Fibroblast of pulmonary artery (primary cell): ENCODE data around the gene PPIP5K2.
A peak's percentile ranks its signal among the peaks of the same experiment; 100 is the strongest.

Experiments
- DNase-seq: peaks from one replicate; pipeline ENCODE4 v3.0.0-alpha.2; 2010; ENCODE audit warnings: low read depth
- H3K4me3 ChIP-seq: replicated peaks from 2 replicates; pipeline ENCODE4 v1.5.1; 2011; ENCODE audit warnings: low read depth, mild to moderate bottlenecking, control low read depth, low read length, moderate library complexity
- CTCF ChIP-seq: IDR thresholded peaks from 2 replicates; pipeline ENCODE4 v1.5.1; 2011; ENCODE audit warnings: mild to moderate bottlenecking, control low read depth, low read length, inconsistent platforms; ENCODE audit errors: missing control alignments

PPIP5K2 gene

DNA sequence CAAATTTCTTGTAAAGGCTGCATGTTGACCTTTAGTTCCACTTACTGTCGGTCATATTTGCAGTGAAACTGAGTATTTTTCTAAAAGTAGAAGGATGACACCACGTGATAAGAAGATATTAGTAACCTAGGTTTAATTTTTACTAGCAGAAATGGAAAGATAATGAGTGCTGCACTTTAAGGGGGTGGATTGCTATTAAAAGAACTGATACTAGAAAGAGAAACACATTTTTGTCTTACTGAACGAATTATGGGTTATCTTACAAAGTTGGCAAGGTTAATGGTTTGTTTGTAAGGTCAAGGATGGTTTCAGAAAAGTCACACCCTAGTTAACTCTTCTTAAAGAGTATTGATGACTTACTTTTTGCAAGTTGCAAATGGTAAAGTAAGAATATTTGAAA is 140.8 kb downstream of the PPIP5K2 start:
- DNase-seq: no peak
- no peak for TF ChIP-seq CTCF
- peak overlapping the region; percentile 77 for H3K4me3 ChIP-seq
